ENCODE data around the gene FBXO11. TPM values are rescaled to one million over a fixed set of nuclear protein-coding genes. Genes with fewer than 3 reads are reported as not detected.

FBXO11 gene
- total and polyA plus RNA-seq, 2 of the 4 experiments (the other 2 are of a cell fraction), result 27.1 to 29.6 TPM

DNA sequence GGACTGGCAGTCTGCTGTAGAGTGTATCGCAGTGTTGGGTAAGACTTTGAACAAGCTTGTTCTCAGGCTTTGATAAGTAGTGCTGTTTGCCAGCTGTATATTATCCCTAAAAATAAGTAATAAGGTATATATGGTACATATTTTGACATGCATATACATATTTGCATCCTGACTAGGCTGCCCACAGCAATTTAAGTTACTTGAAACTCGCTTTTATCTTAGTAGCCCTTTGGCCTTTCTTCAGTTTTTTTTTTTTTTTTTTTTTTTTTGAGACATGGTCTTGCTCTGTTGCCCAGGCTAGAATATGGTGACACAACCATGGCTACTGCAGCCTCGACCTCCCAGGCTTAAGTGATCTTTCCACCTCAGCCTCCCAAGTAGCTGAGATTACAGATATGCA is 105.2 kb downstream of the FBXO11 start:
- no peak overlapping the region for H2BK15ac ChIP-seq (ENCODE audit: low read depth, low read length)
- intact Hi-C loops (cut with micrococcal nuclease), result no loop called here
- H2BK20ac ChIP-seq (ENCODE audit: low read depth, low read length), result no peak overlapping the region
- peaks cover 9% of the 10 kb centered on the region for H4K20me1 ChIP-seq (ENCODE audit: insufficient read depth, low read length)
- no peak overlapping the region for H3K56ac ChIP-seq (ENCODE audit: extremely low read depth, insufficient read depth, low read length)
- H4K5ac ChIP-seq (ENCODE audit: low read depth, low read length), result no peak overlapping the region
- H3K23ac ChIP-seq (ENCODE audit: low read depth, low read length), result no peak overlapping the region
- DNase-seq, result no peak
- no peak overlapping the region for H3K18ac ChIP-seq (ENCODE audit: low read depth, low read length)
- ATAC-seq (ENCODE audit: low read depth), result no peak
- no peak overlapping the region for H2AK5ac ChIP-seq (ENCODE audit: low read depth, low read length)
- TF ChIP-seq FOS (IDR thresholded peaks at IDR 0.05; ENCODE audit: low read depth, low read length) (no peak), POLR2A (IDR thresholded peaks at IDR 0.05; ENCODE audit: low read depth, low read length) (no peak), MAZ (IDR thresholded peaks at IDR 0.05; ENCODE audit: borderline replicate concordance, low read depth, low read length) (no peak), MAFK (IDR thresholded peaks at IDR 0.05; ENCODE audit: low read depth, low read length) (no peak), BHLHE40 (IDR thresholded peaks at IDR 0.05; ENCODE audit: low read depth, low read length) (no peak), USF2 (IDR thresholded peaks at IDR 0.05; ENCODE audit: low read depth, low read length) (no peak), CEBPB (IDR thresholded peaks at IDR 0.05; ENCODE audit: low read depth, low read length) (no peak), RAD21 (IDR thresholded peaks at IDR 0.05; ENCODE audit: low read length) (no peak), ELK1 (IDR thresholded peaks at IDR 0.05; ENCODE audit: borderline replicate concordance, low read depth, low read length) (no peak), SMC3 (IDR thresholded peaks at IDR 0.05; ENCODE audit: low read depth, low read length) (no peak), CTCF (conservative IDR thresholded peaks at IDR 0.05; ENCODE audit: low read depth, low read length) (no peak), CHD1 (IDR thresholded peaks at IDR 0.05; ENCODE audit: low read depth, low read length) (no peak), NFE2L2 (IDR thresholded peaks at IDR 0.05; ENCODE audit: low read depth, low read length) (no peak), RFX5 (IDR thresholded peaks at IDR 0.05; ENCODE audit: low read depth, low read length) (no peak), MXI1 (IDR thresholded peaks at IDR 0.05; ENCODE audit: borderline replicate concordance, low read depth, low read length) (no peak)
- no peaks in the 10 kb centered on the region for H3K27me3 ChIP-seq (ENCODE audit: control insufficient read depth, insufficient read depth, low read length)
- H4K8ac ChIP-seq (ENCODE audit: low read depth in 2 of 2, low read length in 2 of 2), result no peak overlapping the region
- 0 out of 2 replicates have a peak, but pooled peaks cover 5% of the 10 kb centered on the region for H3K9me1 ChIP-seq (ENCODE audit: insufficient read depth, low read length)
- H4K91ac ChIP-seq (ENCODE audit: insufficient read depth, low read depth, low read length), result no peak overlapping the region
- CTCF ChIA-PET, result no interaction called here
- no peak overlapping the region for H2AFZ ChIP-seq (replicated peaks; ENCODE audit: low read length, poor library complexity)
- BruUV-seq (replicated peaks), result no TSS peak
- no peak overlapping the region for H3K4me3 ChIP-seq (ENCODE audit: insufficient read depth, low read depth, low read length)
- dilution Hi-C loops (cut with HindIII; ENCODE audit: low sequenced_read_pairs, unreplicated experiment), result no loop called here
- H3K4me2 ChIP-seq (ENCODE audit: low read depth, low read length), result no peak overlapping the region
- no peaks in the 10 kb centered on the region for H3K4me1 ChIP-seq (ENCODE audit: control insufficient read depth, insufficient read depth, low read length)
- H3K79me1 ChIP-seq (ENCODE audit: low read depth in 1 of 2, low read length in 2 of 2), result peaks cover 27 to 41% of the 10 kb centered on the region in 2 experiments
- no peak overlapping the region for H2AK9ac ChIP-seq (replicated peaks; ENCODE audit: low read depth, low read length, poor library complexity)
- H3K9me3 ChIP-seq (ENCODE audit: control insufficient read depth, insufficient read depth, low read length), result peaks cover 7% of the 10 kb centered on the region
- no CpG with 5 or more reads among the region's 3 CpGs for WGBS, 2 experiments (ENCODE audit: extremely low coverage in 2 of 2, insufficient read length in 1 of 2)
- H3K14ac ChIP-seq (replicated peaks; ENCODE audit: low read depth, low read length), result no peak overlapping the region
- peaks cover 73% of the 10 kb centered on the region for H3K36me3 ChIP-seq (ENCODE audit: control insufficient read depth, insufficient read depth, low read length)
- in situ Hi-C loops (cut with MboI; ENCODE audit: low sequenced_read_pairs), result no loop called here
- no peak overlapping the region for H2BK120ac ChIP-seq (ENCODE audit: low read depth, low read length)
- no peak overlapping the region for H2BK5ac ChIP-seq (ENCODE audit: low read depth, low read length, poor library complexity, severe bottlenecking)
- H3K9ac ChIP-seq (ENCODE audit: low read depth, low read length), result no peak overlapping the region
- H3K4ac ChIP-seq (ENCODE audit: low read depth, low read length), result no peak overlapping the region
- POLR2A ChIA-PET (ENCODE audit: unreplicated experiment), result no interaction called here
- no peak overlapping the region for H3K27ac ChIP-seq (ENCODE audit: insufficient read depth, low read length)
